ENCODE data around the gene CD52. TPM values are rescaled to one million over a fixed set of nuclear protein-coding genes. Genes with fewer than 3 reads are reported as not detected.

The CD52 gene, protein sequence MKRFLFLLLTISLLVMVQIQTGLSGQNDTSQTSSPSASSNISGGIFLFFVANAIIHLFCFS
- polyA plus RNA-seq (0.22 to 0.27 TPM in 2 of 3 replicates, not detected in the other), polyA minus RNA-seq (1.5 TPM in 1 of 3 replicates, not detected in the others)
- polyA plus RNA-seq (2011; ENCODE audit: low read depth): not detected
- not detected in 2 replicates for polyA plus RNA-seq (2011; cell fraction: cytosol; rRNA removed)
- polyA plus RNA-seq (2011; cell fraction: nucleus; rRNA removed): not detected in 2 replicates
- polyA plus RNA-seq (2012; ENCODE audit: low replicate concordance): 0.69 TPM in 1 of 2 replicates, not detected in the other
- polyA minus RNA-seq (2011; cell fraction: cytosol; rRNA and poly(A)+ RNA removed): not detected
- not detected in 2 replicates for polyA minus RNA-seq (2011; cell fraction: nucleus; rRNA and poly(A)+ RNA removed)

DNA sequence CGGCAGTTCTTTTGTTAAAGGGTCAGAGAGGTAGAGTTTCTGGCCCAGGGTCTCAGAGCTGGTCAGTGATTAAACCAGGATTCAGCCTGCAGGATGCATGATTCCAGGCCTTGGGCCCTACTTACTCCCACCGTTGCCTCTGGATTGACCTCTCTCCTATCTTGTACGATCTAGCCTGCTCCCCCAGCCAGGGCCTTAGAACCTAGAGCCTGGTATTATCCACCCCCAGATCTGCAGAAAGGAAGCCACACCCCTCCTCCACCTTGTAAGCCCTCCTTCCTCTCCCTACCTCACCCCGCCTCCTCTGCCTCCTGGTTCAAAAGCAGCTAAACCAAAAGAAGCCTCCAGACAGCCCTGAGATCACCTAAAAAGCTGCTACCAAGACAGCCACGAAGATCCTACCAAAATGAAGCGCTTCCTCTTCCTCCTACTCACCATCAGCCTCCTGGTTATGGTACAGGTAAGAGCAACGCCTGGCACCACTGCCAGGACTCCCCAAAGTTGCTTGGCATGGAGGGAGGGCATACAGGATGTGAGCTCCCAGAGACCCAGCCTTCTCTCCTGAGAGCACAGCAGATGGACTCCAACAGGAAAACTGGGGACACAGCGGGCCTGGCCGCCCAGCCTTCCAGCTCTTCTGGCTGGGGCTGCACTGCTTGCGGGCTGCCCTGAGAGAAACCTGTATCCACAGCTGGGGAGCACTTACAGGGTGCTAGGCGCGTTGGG lies at the start of gene CD52:
Gene CD52 (plus strand): TSS at position 347 of the 726 bp plus-strand sequence. CDS start 60 bp downstream, at position 407.
- no peak for DNase-seq (ENCODE audit: low read depth, low spot score)
- H3K4me3 ChIP-seq (ENCODE audit: control insufficient read depth in 2 of 3, extremely low read depth in 1 of 3, insufficient read depth in 2 of 3, low read depth in 1 of 3, low read length in 3 of 3): no peak within 1 kb of the TSS
- dilution Hi-C loops (cut with MboI; ENCODE audit: extremely low pct_ligation_motif_present, low sequenced_read_pairs): no loop called here
- H3K27ac ChIP-seq (ENCODE audit: control insufficient read depth, insufficient read depth, low read length): no peak within 1 kb of the TSS
- no peaks in the 10 kb centered on the region for H4K20me1 ChIP-seq (ENCODE audit: control insufficient read depth, extremely low read depth, insufficient read depth, low read length)
- no peaks in the 10 kb centered on the region for H3K79me2 ChIP-seq (ENCODE audit: control insufficient read depth, insufficient read depth, low read length)
- no peaks in the 10 kb centered on the region for H3K9me1 ChIP-seq (ENCODE audit: control insufficient read depth, extremely low read depth, insufficient read depth, low read length)
- no peak within 1 kb of the TSS for H2AFZ ChIP-seq (ENCODE audit: control insufficient read depth, low read length)
- H3K27me3 ChIP-seq (ENCODE audit: control insufficient read depth, extremely low read depth, insufficient read depth, low read length): no peaks in the 10 kb centered on the region
- H3K9ac ChIP-seq (ENCODE audit: control insufficient read depth, extremely low read depth, insufficient read depth, low read length): no peak within 1 kb of the TSS
- FAIRE-seq: no peak
- TF ChIP-seq EZH2 (IDR thresholded peaks at IDR 0.05; ENCODE audit: low read length): no peak
- TF ChIP-seq, protein P1, sequence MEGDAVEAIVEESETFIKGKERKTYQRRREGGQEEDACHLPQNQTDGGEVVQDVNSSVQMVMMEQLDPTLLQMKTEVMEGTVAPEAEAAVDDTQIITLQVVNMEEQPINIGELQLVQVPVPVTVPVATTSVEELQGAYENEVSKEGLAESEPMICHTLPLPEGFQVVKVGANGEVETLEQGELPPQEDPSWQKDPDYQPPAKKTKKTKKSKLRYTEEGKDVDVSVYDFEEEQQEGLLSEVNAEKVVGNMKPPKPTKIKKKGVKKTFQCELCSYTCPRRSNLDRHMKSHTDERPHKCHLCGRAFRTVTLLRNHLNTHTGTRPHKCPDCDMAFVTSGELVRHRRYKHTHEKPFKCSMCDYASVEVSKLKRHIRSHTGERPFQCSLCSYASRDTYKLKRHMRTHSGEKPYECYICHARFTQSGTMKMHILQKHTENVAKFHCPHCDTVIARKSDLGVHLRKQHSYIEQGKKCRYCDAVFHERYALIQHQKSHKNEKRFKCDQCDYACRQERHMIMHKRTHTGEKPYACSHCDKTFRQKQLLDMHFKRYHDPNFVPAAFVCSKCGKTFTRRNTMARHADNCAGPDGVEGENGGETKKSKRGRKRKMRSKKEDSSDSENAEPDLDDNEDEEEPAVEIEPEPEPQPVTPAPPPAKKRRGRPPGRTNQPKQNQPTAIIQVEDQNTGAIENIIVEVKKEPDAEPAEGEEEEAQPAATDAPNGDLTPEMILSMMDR (optimal IDR thresholded peaks at IDR 0.05 in 1 of 3, IDR thresholded peaks at IDR 0.05 in 1 of 3, conservative IDR thresholded peaks at IDR 0.05 in 1 of 3; ENCODE audit: extremely low read depth in 1 of 3, insufficient read depth in 2 of 3, low read length in 3 of 3): no peak
- no peaks in the 10 kb centered on the region for H3K9me3 ChIP-seq (ENCODE audit: control insufficient read depth, low read depth, low read length)
- peaks cover 7% of the 10 kb centered on the region for H3K4me1 ChIP-seq (ENCODE audit: control insufficient read depth, extremely low read depth, insufficient read depth, low read length)
- peaks cover 0 to 9% of the 10 kb centered on the region in 2 experiments for H3K36me3 ChIP-seq (ENCODE audit: control insufficient read depth in 2 of 2, extremely low read depth in 1 of 2, insufficient read depth in 2 of 2, low read length in 2 of 2)
- H3K4me2 ChIP-seq (ENCODE audit: control insufficient read depth, extremely low read depth, insufficient read depth, low read depth, low read length): no peak within 1 kb of the TSS

DNA sequence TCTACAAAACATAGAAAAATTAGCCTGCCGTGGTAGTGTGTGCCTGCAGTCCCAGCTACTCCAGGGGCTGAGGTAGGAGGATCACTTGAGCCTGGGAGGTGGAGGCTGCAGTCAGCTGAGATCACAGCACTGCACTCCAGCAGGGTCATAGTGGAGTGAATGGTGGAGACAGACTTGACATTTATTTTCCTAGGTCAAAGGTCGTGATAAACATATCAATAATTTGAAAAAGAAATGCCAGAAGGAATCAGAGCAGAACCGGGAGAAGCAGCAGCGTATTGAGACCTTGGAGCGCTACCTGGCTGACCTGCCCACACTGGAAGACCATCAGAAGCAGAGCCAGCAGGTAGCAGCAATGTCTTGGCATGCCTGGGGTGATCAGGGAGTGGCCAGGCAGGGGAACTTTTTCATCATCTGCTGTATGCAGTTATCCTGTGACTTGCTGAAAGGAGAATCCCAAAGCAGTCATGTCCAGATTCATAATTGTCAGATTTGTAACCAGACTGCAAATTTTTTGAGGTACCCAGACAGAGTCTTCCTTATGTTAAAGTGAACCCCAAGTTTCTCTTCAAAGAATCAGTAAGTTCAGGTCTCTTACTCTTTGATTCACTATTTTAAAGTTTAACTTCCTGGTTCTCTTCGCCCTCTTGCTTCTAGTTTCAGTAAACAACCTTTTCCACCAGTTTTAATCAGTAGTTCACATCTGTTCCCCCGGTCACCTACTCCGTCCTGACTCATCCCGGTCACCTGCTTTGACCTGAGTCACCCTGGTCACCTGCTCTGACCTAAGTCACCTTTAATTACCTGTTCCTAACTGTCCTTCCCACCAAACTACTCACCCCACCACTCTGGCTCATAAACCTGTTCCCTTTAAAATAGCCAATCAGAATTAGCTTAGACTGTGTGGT lies 49.2 kb upstream of the CD52 start:
- no peak for TF ChIP-seq EZH2 (IDR thresholded peaks at IDR 0.05; ENCODE audit: low read length)
- TF ChIP-seq, protein P1 (optimal IDR thresholded peaks at IDR 0.05 in 1 of 3, IDR thresholded peaks at IDR 0.05 in 1 of 3, conservative IDR thresholded peaks at IDR 0.05 in 1 of 3; ENCODE audit: extremely low read depth in 1 of 3, insufficient read depth in 2 of 3, low read length in 3 of 3): no peak
- H3K4me2 ChIP-seq (ENCODE audit: control insufficient read depth, extremely low read depth, insufficient read depth, low read depth, low read length): no peak overlapping the region
- no peak overlapping the region for H3K4me3 ChIP-seq (ENCODE audit: control insufficient read depth in 2 of 3, extremely low read depth in 1 of 3, insufficient read depth in 2 of 3, low read depth in 1 of 3, low read length in 3 of 3)
- no peak overlapping the region for H3K9ac ChIP-seq (ENCODE audit: control insufficient read depth, extremely low read depth, insufficient read depth, low read length)
- no peak for FAIRE-seq
- dilution Hi-C loops (cut with MboI; ENCODE audit: extremely low pct_ligation_motif_present, low sequenced_read_pairs): no loop called here
- no peak overlapping the region for H3K27ac ChIP-seq (ENCODE audit: control insufficient read depth, insufficient read depth, low read length)
- H3K9me3 ChIP-seq (ENCODE audit: control insufficient read depth, low read depth, low read length): peaks cover 9% of the 10 kb centered on the region
- no peaks in the 10 kb centered on the region for H3K9me1 ChIP-seq (ENCODE audit: control insufficient read depth, extremely low read depth, insufficient read depth, low read length)
- H4K20me1 ChIP-seq (ENCODE audit: control insufficient read depth, extremely low read depth, insufficient read depth, low read length): no peaks in the 10 kb centered on the region
- H3K27me3 ChIP-seq (ENCODE audit: control insufficient read depth, extremely low read depth, insufficient read depth, low read length): no peaks in the 10 kb centered on the region
- H3K36me3 ChIP-seq (ENCODE audit: control insufficient read depth in 2 of 2, extremely low read depth in 1 of 2, insufficient read depth in 2 of 2, low read length in 2 of 2): peaks cover 7 to 47% of the 10 kb centered on the region in 2 experiments
- H2AFZ ChIP-seq (ENCODE audit: control insufficient read depth, low read length): no peak overlapping the region
- H3K79me2 ChIP-seq (ENCODE audit: control insufficient read depth, insufficient read depth, low read length): no peaks in the 10 kb centered on the region
- H3K4me1 ChIP-seq (ENCODE audit: control insufficient read depth, extremely low read depth, insufficient read depth, low read length): no peaks in the 10 kb centered on the region
- no peak for DNase-seq (ENCODE audit: low read depth, low spot score)
